K562 (cell line): ENCODE measurements around the gene HEATR3. TPM values are rescaled to one million over a fixed set of nuclear protein-coding genes. Genes with fewer than 3 reads are reported as not detected.

ENCODE experiments used
- ATAC-seq: fragments of 200-7000 bp; cut with Tn5 transposase; 3 replicates; pipeline ENCODE4 v1.9.1; 2020; ENCODE audit warnings: moderate library complexity
- BruUV-seq: library from RNA; stranded (reverse); fragments of 400-500 nt; replicated peaks from 2 replicates; lab custom pipeline; 2021; lab: Mats Ljungman, UMichigan
- CTCF ChIA-PET: fragments of 300-600 bp; formaldehyde crosslinking; extraction: SDS; loops from one replicate; lab custom pipeline; 2021; ENCODE audit warnings: low intra/inter-chr PET ratio; lab: Yijun Ruan, JAX
- POLR2A ChIA-PET: fragments of 300-600, 350-650 bp; sonication (Branson Sonifier 250); formaldehyde crosslinking; extraction: SDS; loops from one replicate; lab custom pipeline; 2021; ENCODE audit warnings: antibody characterized with exemption, inconsistent platforms; lab: Yijun Ruan, JAX
- DNase-seq, 4 experiments: peaks; one replicate each; pipeline versions ENCODE4 v3.0.0 to v3.0.0-alpha.2; 2011 to 2018; ENCODE audit warnings: low spot score in 3 of 4, mixed read lengths in 3 of 4; ENCODE audit errors: extremely low read depth in 1 of 4
- FAIRE-seq: peaks from 2 replicates; lab custom pipeline; 2011; peaks lifted over from hg19 to GRCh38; lab: Jason Lieb, UNC
- H2AFZ ChIP-seq: 2 replicates; pipeline ENCODE4 v1.6.0; 2011; ENCODE audit warnings: low read depth, low read length, control low read depth, inconsistent platforms
- H3K27ac ChIP-seq: fragments of 200-600 bp; 3 replicates; pipeline ENCODE4 v1.8.0; 2011; ENCODE audit warnings: low read depth, mild to moderate bottlenecking, control low read depth, inconsistent platforms, low read length, moderate library complexity, mixed read lengths; ENCODE audit errors: extremely low read depth
- H3K27me3 ChIP-seq, 2 experiments: fragments of 300-600 bp in 1 of 2; 2 replicates in 1 of 2; 3 replicates in 1 of 2; pipeline versions ENCODE4 v1.6.0 to v1.8.0; 2011; ENCODE audit warnings: inconsistent platforms in 2 of 2, low read length in 2 of 2, mild to moderate bottlenecking in 1 of 2, mixed read lengths in 1 of 2, moderate library complexity in 1 of 2; ENCODE audit not compliant: control insufficient read depth in 2 of 2, insufficient read depth in 2 of 2
- H3K36me3 ChIP-seq: fragments of 300-600 bp; 3 replicates; pipeline ENCODE4 v1.8.0; 2011; ENCODE audit warnings: mild to moderate bottlenecking, low read length, inconsistent platforms; ENCODE audit not compliant: control insufficient read depth, insufficient read depth
- H3K4me1 ChIP-seq, 2 experiments: fragments of 200-600 bp in 1 of 2; replicated peaks in 1 of 2; 2 replicates in 1 of 2; 3 replicates in 1 of 2; pipeline versions ENCODE4 v1.5.1 to v1.8.0; 2011; ENCODE audit warnings: inconsistent platforms in 2 of 2, low read length in 2 of 2, mild to moderate bottlenecking in 1 of 2, mixed read lengths in 1 of 2, moderate library complexity in 1 of 2; ENCODE audit not compliant: control insufficient read depth in 2 of 2, insufficient read depth in 2 of 2
- H3K4me2 ChIP-seq: 2 replicates; pipeline ENCODE4 v1.6.1; 2011; ENCODE audit warnings: low read length, control low read depth, inconsistent platforms, mixed read lengths; ENCODE audit not compliant: insufficient read depth
- H3K4me3 ChIP-seq: fragments of 200-600 bp; sonication (generic), shearing (Covaris generic); 2 replicates; pipeline ENCODE4 v1.5.1; 2016; ENCODE audit warnings: control low read depth, inconsistent platforms
- H3K79me2 ChIP-seq: fragments of 200-600 bp; 3 replicates; pipeline ENCODE4 v1.8.0; 2011; ENCODE audit warnings: low read length, inconsistent platforms; ENCODE audit not compliant: control insufficient read depth, insufficient read depth
- H3K9ac ChIP-seq, 2 experiments: 2 replicates each; pipeline versions ENCODE4 v1.6.0 to v1.6.1; 2011; ENCODE audit warnings: low read depth in 2 of 2, low read length in 2 of 2, control low read depth in 1 of 2, inconsistent platforms in 1 of 2, mild to moderate bottlenecking in 1 of 2, mixed read lengths in 1 of 2; ENCODE audit not compliant: insufficient read depth in 1 of 2
- H3K9me1 ChIP-seq: one replicate; pipeline ENCODE4 v1.6.0; 2011; ENCODE audit warnings: inconsistent platforms, mild to moderate bottlenecking, low read length, moderate library complexity; ENCODE audit not compliant: control insufficient read depth, insufficient read depth
- H3K9me3 ChIP-seq: replicated peaks from 2 replicates; pipeline ENCODE4 v1.5.1; 2011; ENCODE audit warnings: low read depth, low read length, inconsistent platforms; ENCODE audit not compliant: control insufficient read depth, insufficient read depth
- H4K20me1 ChIP-seq: replicated peaks from 2 replicates; pipeline ENCODE4 v1.6.1; 2011; ENCODE audit warnings: low read length, inconsistent platforms, mixed read lengths; ENCODE audit not compliant: control insufficient read depth, insufficient read depth
- ATF6 ChIP-seq: sonication (generic); formaldehyde crosslinking; IDR thresholded peaks from 2 replicates; pipeline ENCODE4 v1.4.0; 2020; ENCODE audit warnings: mild to moderate bottlenecking, missing genetic modification reagents
- CBX2 ChIP-seq: fragments of 200-600 bp; sonication (generic); IDR thresholded peaks from one replicate; pipeline ENCODE4 v1.6.1; 2012; ENCODE audit warnings: mild to moderate bottlenecking, low read length, inconsistent platforms; ENCODE audit not compliant: insufficient read depth, poor library complexity, severe bottlenecking
- ETV1 ChIP-seq: fragments of 450-650 bp; conservative IDR thresholded peaks from 2 replicates; pipeline ENCODE4 v1.6.1; 2016; ENCODE audit warnings: missing genetic modification characterization, control low read depth, low read depth, missing compliant biosample characterization
- HDAC8 ChIP-seq: fragments of 450-650 bp; IDR thresholded peaks from 2 replicates; pipeline ENCODE4 v1.6.1; 2016; ENCODE audit warnings: mild to moderate bottlenecking, missing genetic modification characterization, moderate library complexity, missing compliant biosample characterization
- HNRNPK ChIP-seq: fragments of 200-400 bp; formaldehyde crosslinking; IDR thresholded peaks from one replicate; pipeline ENCODE4 v1.6.1; 2018; ENCODE audit warnings: mild to moderate bottlenecking, low read depth, low read length; ENCODE audit not compliant: poor library complexity, severe bottlenecking
- POLR2G ChIP-seq: fragments of 200-400 bp; formaldehyde crosslinking; IDR thresholded peaks from 2 replicates; pipeline ENCODE4 v1.6.1; 2017; ENCODE audit warnings: low read depth, mild to moderate bottlenecking, antibody characterized with exemption, low read length, moderate library complexity
- ZNF668 ChIP-seq: fragments of 250-450 bp; sonication (Bioruptor Pico); IDR thresholded peaks from 2 replicates; pipeline ENCODE4 v1.8.0; 2022; ENCODE audit warnings: mild to moderate bottlenecking, inconsistent platforms
- WGBS: fragments of 100-300 bp; shearing (Covaris generic); methylation state at CpG from one replicate; pipeline ENCODE4 v1.1.6; 2016; ENCODE audit warnings: low coverage, mixed read lengths; ENCODE audit not compliant: insufficient coverage; ENCODE audit errors: missing lambda C conversion rate; 5-methylcytosine and 5-hydroxymethylcytosine counted together
- in situ Hi-C: fragments of 300-500 bp; cut with MboI; formaldehyde crosslinking; loops from 4 replicates; pipeline ENCODE4 v1.15.0; 2018; ENCODE audit warnings: inconsistent platforms, mixed read lengths
- intact Hi-C: fragments of 100-400 bp; cut with micrococcal nuclease; formaldehyde crosslinking; loops from 2 replicates; pipeline ENCODE4 v1.14.2; 2022
- polyA plus RNA-seq, 8 experiments: library from polyadenylated mRNA; depleted of rRNA in 4 of 8; stranded (reverse) in 5 of 8; unstranded in 3 of 8; fragments of >200 nt; fragmentation: Nextera tagmentation in 2 of 8; fragmentation: Illumina TruSeq in 1 of 8; extraction: Ambion mirVana in 2 of 8; extraction: Trizol in 1 of 8; gene quantifications; 2 replicates each; pipeline versions ENCODE4 v1.2.1 to v1.2.3, GENCODE V29; 2011 to 2014; ENCODE audit warnings: inconsistent platforms in 1 of 8, missing spikeins in 1 of 8
- total RNA-seq, 7 experiments: library from RNA; depleted of rRNA in 6 of 7; stranded (reverse); fragments of >200 nt in 6 of 7; fragmentation: Illumina TruSeq in 2 of 7; extraction: Trizol in 2 of 7; gene quantifications; 2 replicates each; pipeline versions ENCODE4 v1.2.1 to v1.2.3, GENCODE V29; 2011 to 2021; ENCODE audit warnings: low replicate concordance in 1 of 7

HEATR3 gene
- total and polyA plus RNA-seq, 9 of the 15 experiments (the other 6 are each of a cell fraction or from before 2014, with no cell fraction given): 1.7 to 30.2 (median 18.8) TPM

- no peaks in the 10 kb centered on the region for H4K20me1 ChIP-seq
- no peak for ATAC-seq
- TF ChIP-seq ETV1 (tag) (no peak), CBX2 (peak; percentile 84), ZNF668 (CRISPR knock-in tag) (no peak)
- H3K9me1 ChIP-seq: no peaks in the 10 kb centered on the region
- H3K4me2 ChIP-seq: no peak overlapping the region
- no peak overlapping the region for H3K4me3 ChIP-seq
- no peaks in the 10 kb centered on the region for H3K9me3 ChIP-seq
- in situ Hi-C loops (no loop called here), intact Hi-C loops (no loop called here)
- H3K4me1 ChIP-seq: no peaks in the 10 kb centered on the region
- H3K27ac ChIP-seq: no peak overlapping the region
- POLR2A ChIA-PET: interaction anchor here (0.6 kb wide), 1 partner anchor 50 kb away, joined by 3 read pairs; no protein-coding TSS in a partner anchor
- DNase-seq: no peak
- no peak overlapping the region for H3K9ac ChIP-seq
- no peak overlapping the region for H2AFZ ChIP-seq
- peaks cover 19% of the 10 kb centered on the region in 2 experiments for H3K27me3 ChIP-seq
- no peak for FAIRE-seq
- no peaks in the 10 kb centered on the region for H3K79me2 ChIP-seq
- no peaks in the 10 kb centered on the region for H3K36me3 ChIP-seq
- WGBS: 0% methylated on average over 2 of the region's 2 CpGs
- BruUV-seq: no TSS peak
- CTCF ChIA-PET: no interaction called here
These were observed 17.9 kb upstream of the HEATR3 start for GRCh38 chr16:50047864-50048263.

GRCh38 chr16:50050802-50051201 lies 15.0 kb upstream of the HEATR3 start:
- intact Hi-C loops: no loop called here
- FAIRE-seq (no peak), ATAC-seq (no peak), DNase-seq (no peak)
- Histone ChIP-seq H3K9ac (no peak overlapping the region), H3K9me1 (no peaks in the 10 kb centered on the region), H3K9me3 (no peaks in the 10 kb centered on the region), H3K27ac (no peak overlapping the region), H4K20me1 (no peaks in the 10 kb centered on the region), H3K4me1 (no peaks in the 10 kb centered on the region), H2AFZ (no peak overlapping the region), H3K4me3 (no peak overlapping the region), H3K36me3 (no peaks in the 10 kb centered on the region), H3K27me3 (peaks cover 8 to 14% of the 10 kb centered on the region in 2 experiments), H3K4me2 (no peak overlapping the region), H3K79me2 (no peaks in the 10 kb centered on the region)
- WGBS: 0% methylated on average over 2 of the region's 2 CpGs
- POLR2A ChIA-PET: no interaction called here
- CTCF ChIA-PET: no interaction called here
- BruUV-seq: no TSS peak
- in situ Hi-C loops: no loop called here
- TF ChIP-seq HNRNPK: no peak
- no peak for TF ChIP-seq POLR2G
- no peak for TF ChIP-seq HDAC8
- TF ChIP-seq ATF6: no peak
